Measurements from ENCODE around the gene CARMIL1.

The CARMIL1 gene

GRCh38 chr6:25642667-25643328, 363.6 kb downstream of the CARMIL1 start:
- DNase-seq (ENCODE audit: low read depth): no peak
- no peak for TF ChIP-seq CTCF (IDR thresholded peaks at IDR 0.05; ENCODE audit: control insufficient read depth, extremely low read depth, insufficient read depth)
- no peak overlapping the region for H3K4me3 ChIP-seq (ENCODE audit: low read depth, low read length)

GRCh38 chr6:25645916-25646315, 366.7 kb downstream of the CARMIL1 start:
- no peak for TF ChIP-seq CTCF (IDR thresholded peaks at IDR 0.05; ENCODE audit: control insufficient read depth, extremely low read depth, insufficient read depth)
- DNase-seq (ENCODE audit: low read depth): no peak
- H3K4me3 ChIP-seq (ENCODE audit: low read depth, low read length): no peak overlapping the region

GRCh38 chr6:25649611-25650010, 370.4 kb downstream of the CARMIL1 start:
- H3K4me3 ChIP-seq (ENCODE audit: low read depth, low read length): no peak overlapping the region
- no peak for DNase-seq (ENCODE audit: low read depth)
- TF ChIP-seq CTCF (IDR thresholded peaks at IDR 0.05; ENCODE audit: control insufficient read depth, extremely low read depth, insufficient read depth): no peak

GRCh38 chr6:25652007-25652515, 372.9 kb downstream of the CARMIL1 start, which contains the start of gene SCGN:
Gene SCGN, plus strand, starts transcription at chr6:25652215. Its CDS starts 189 bp downstream, at chr6:25652404.
- 0 out of 2 replicates have a peak within 1 kb of the TSS, but pooled peaks have one; percentile 1 for H3K4me3 ChIP-seq (ENCODE audit: low read depth, low read length)
- TF ChIP-seq CTCF (IDR thresholded peaks at IDR 0.05; ENCODE audit: control insufficient read depth, extremely low read depth, insufficient read depth): no peak
- DNase-seq (ENCODE audit: low read depth): peak; percentile 54

- no peak for TF ChIP-seq CTCF (IDR thresholded peaks at IDR 0.05; ENCODE audit: control insufficient read depth, extremely low read depth, insufficient read depth)
- peak; percentile 73 for DNase-seq (ENCODE audit: low read depth)
Measured at GRCh38 chr6:25655723-25656122, 376.5 kb downstream of the CARMIL1 start.

GRCh38 chr6:25659633-25660368, 380.6 kb downstream of the CARMIL1 start:
- no peak for TF ChIP-seq CTCF (IDR thresholded peaks at IDR 0.05; ENCODE audit: control insufficient read depth, extremely low read depth, insufficient read depth)
- DNase-seq (ENCODE audit: low read depth): peak; percentile 81
- H3K4me3 ChIP-seq (ENCODE audit: low read depth, low read length): no peak overlapping the region

More at GRCh38 chr6:25655723-25656122, 376.5 kb downstream of the CARMIL1 start:
- H3K4me3 ChIP-seq (ENCODE audit: low read depth, low read length): no peak overlapping the region

Measured in LNCaP clone FGC (cell line).